Liver (tissue), 9 donors: ENCODE data around the gene MAGEF1. TPM values are rescaled to one million over a fixed set of nuclear protein-coding genes. Genes with fewer than 3 reads are reported as not detected.

Experiments used
- DNase-seq: peaks from one replicate; pipeline ENCODE4 v3.0.0-alpha.2; 2017; ENCODE audit warnings: low spot score
- H3K27ac ChIP-seq, 2 donors: one replicate each; pipeline ENCODE4 v1.7.0; 2013; ENCODE audit warnings: inconsistent platforms in 2 of 2, low read length in 2 of 2, control low read depth in 1 of 2, low read depth in 1 of 2, mild to moderate bottlenecking in 1 of 2
- H3K27me3 ChIP-seq, 4 donors: one replicate each; pipeline versions ENCODE4 v1.6.1 to v1.7.0; 2013; ENCODE audit warnings: low read length in 3 of 4, inconsistent platforms in 1 of 4, mild to moderate bottlenecking in 1 of 4, moderate library complexity in 1 of 4; ENCODE audit not compliant: control insufficient read depth in 4 of 4, insufficient read depth in 4 of 4
- H3K36me3 ChIP-seq, 4 donors: one replicate each; pipeline versions ENCODE4 v1.6.1 to v1.7.0; 2013; ENCODE audit warnings: low read length in 3 of 4, mild to moderate bottlenecking in 3 of 4, low read depth in 1 of 4, moderate library complexity in 1 of 4; ENCODE audit not compliant: control insufficient read depth in 4 of 4, insufficient read depth in 3 of 4
- H3K4me1 ChIP-seq, 4 donors: one replicate each; pipeline versions ENCODE4 v1.6.1 to v1.7.0; 2013; ENCODE audit warnings: low read length in 3 of 4, mild to moderate bottlenecking in 3 of 4, moderate library complexity in 1 of 4; ENCODE audit not compliant: control insufficient read depth in 4 of 4, insufficient read depth in 4 of 4
- H3K4me3 ChIP-seq, 3 donors: one replicate each; pipeline versions ENCODE4 v1.6.1 to v1.7.0; 2013; ENCODE audit warnings: low read length in 3 of 3, control low read depth in 1 of 3, low read depth in 1 of 3, mild to moderate bottlenecking in 1 of 3
- H3K9ac ChIP-seq, 2 donors: one replicate each; pipeline ENCODE4 v1.7.0; 2013; ENCODE audit warnings: low read length in 2 of 2, mild to moderate bottlenecking in 2 of 2, moderate library complexity in 2 of 2, control low read depth in 1 of 2, low read depth in 1 of 2
- H3K9me3 ChIP-seq, 4 donors: one replicate each; pipeline versions ENCODE4 v1.6.1 to v1.7.0; 2013; ENCODE audit warnings: low read length in 3 of 4; ENCODE audit not compliant: control insufficient read depth in 4 of 4
- ATF3 ChIP-seq: IDR thresholded peaks from 2 replicates; pipeline ENCODE4 v1.6.1; 2016; ENCODE audit warnings: antibody characterized with exemption
- CTCF ChIP-seq: fragments of 150-350 bp; IDR thresholded peaks from 2 replicates; pipeline ENCODE4 v1.5.1; 2017; ENCODE audit warnings: improper control_type of control experiment, low read depth, low read length; ENCODE audit not compliant: missing input control
- EGR1 ChIP-seq, 2 donors: IDR thresholded peaks; 2 replicates each; pipeline ENCODE4 v1.6.1; 2016 to 2018; ENCODE audit warnings: antibody characterized with exemption in 2 of 2, low read depth in 2 of 2
- FOXA1 ChIP-seq: IDR thresholded peaks from 2 replicates; pipeline ENCODE4 v1.6.1; 2016; ENCODE audit warnings: antibody characterized with exemption
- FOXA2 ChIP-seq: IDR thresholded peaks from 2 replicates; pipeline ENCODE4 v1.6.1; 2016; ENCODE audit warnings: antibody characterized with exemption
- GABPA ChIP-seq, 2 donors: IDR thresholded peaks in 1 of 2; conservative IDR thresholded peaks in 1 of 2; 2 replicates each; pipeline ENCODE4 v1.6.1; 2016; ENCODE audit warnings: antibody characterized with exemption in 2 of 2, mild to moderate bottlenecking in 1 of 2, moderate library complexity in 1 of 2
- HNF4A ChIP-seq, 2 donors: conservative IDR thresholded peaks; 2 replicates each; pipeline ENCODE4 v1.6.1; 2016; ENCODE audit warnings: antibody characterized with exemption in 2 of 2, mild to moderate bottlenecking in 2 of 2
- HNF4G ChIP-seq: IDR thresholded peaks from 2 replicates; pipeline ENCODE4 v1.6.1; 2016; ENCODE audit warnings: antibody characterized with exemption
- JUND ChIP-seq, 2 donors: IDR thresholded peaks; 2 replicates each; pipeline ENCODE4 v1.6.1; 2016; ENCODE audit warnings: antibody characterized with exemption in 2 of 2
- NR2F2 ChIP-seq: IDR thresholded peaks from 2 replicates; pipeline ENCODE4 v1.6.1; 2016; ENCODE audit warnings: antibody characterized with exemption
- RAD21 ChIP-seq, 2 donors: IDR thresholded peaks; 2 replicates each; pipeline ENCODE4 v1.6.1; 2016; ENCODE audit warnings: antibody characterized with exemption in 2 of 2, mild to moderate bottlenecking in 2 of 2
- RXRA ChIP-seq, 2 donors: IDR thresholded peaks; 2 replicates each; pipeline ENCODE4 v1.6.1; 2017 to 2018; ENCODE audit warnings: antibody characterized with exemption in 2 of 2, mild to moderate bottlenecking in 1 of 2
- SP1 ChIP-seq: IDR thresholded peaks from 2 replicates; pipeline ENCODE4 v1.6.1; 2018; ENCODE audit warnings: antibody characterized with exemption, mild to moderate bottlenecking
- YY1 ChIP-seq: IDR thresholded peaks from 2 replicates; pipeline ENCODE4 v1.6.1; 2016; ENCODE audit warnings: antibody characterized with exemption, mild to moderate bottlenecking
- WGBS: extraction: QIAGEN DNeasy Blood & Tissue Kit; methylation state at CpG from one replicate; pipeline ENCODE4 v1.1.7; 2013; 5-methylcytosine and 5-hydroxymethylcytosine counted together
- polyA plus RNA-seq, 2 donors: library from polyadenylated mRNA; stranded (reverse) in 1 of 2; unstranded in 1 of 2; fragments of 200-250 nt in 1 of 2; fragments of >200 nt in 1 of 2; fragmentation: Nextera tagmentation in 1 of 2; extraction: Ambion mirVana in 1 of 2; gene quantifications; one replicate each; pipeline versions ENCODE4 v1.2.1 to v1.2.3, GENCODE V29; 2013 to 2015
- total RNA-seq, 2 donors: library from RNA; depleted of rRNA; stranded (reverse); fragments of >200 nt; gene quantifications; one replicate each; pipeline ENCODE4 v1.2.3, GENCODE V29; 2014
- TF ChIP-seq, protein P1 (sequence below): IDR thresholded peaks from 2 replicates; pipeline ENCODE4 v1.6.1; 2016; ENCODE audit warnings: antibody characterized with exemption, mild to moderate bottlenecking
- TF ChIP-seq, protein P2 (sequence below): IDR thresholded peaks from 2 replicates; pipeline ENCODE4 v1.6.1; 2016; ENCODE audit warnings: antibody characterized with exemption
- TF ChIP-seq, protein P3 (sequence below): IDR thresholded peaks from 2 replicates; pipeline ENCODE4 v1.6.1; 2016; ENCODE audit warnings: antibody characterized with exemption
- donor health status: healthy.
- donor health status: healthy.
- donor health status: healthy.
- donor health status: healthy.
- donor health status: healthy.

Gene MAGEF1
- total and polyA plus RNA-seq, 4 donors = 12.9 to 15.5 (median 14.3) TPM

GRCh38 chr3:184746131-184747120 lies 34.6 kb upstream of the MAGEF1 start:
- no peak for TF ChIP-seq FOXA2
- TF ChIP-seq HNF4A (conservative IDR thresholded peaks at IDR 0.05) = no peak
- TF ChIP-seq, protein P1, sequence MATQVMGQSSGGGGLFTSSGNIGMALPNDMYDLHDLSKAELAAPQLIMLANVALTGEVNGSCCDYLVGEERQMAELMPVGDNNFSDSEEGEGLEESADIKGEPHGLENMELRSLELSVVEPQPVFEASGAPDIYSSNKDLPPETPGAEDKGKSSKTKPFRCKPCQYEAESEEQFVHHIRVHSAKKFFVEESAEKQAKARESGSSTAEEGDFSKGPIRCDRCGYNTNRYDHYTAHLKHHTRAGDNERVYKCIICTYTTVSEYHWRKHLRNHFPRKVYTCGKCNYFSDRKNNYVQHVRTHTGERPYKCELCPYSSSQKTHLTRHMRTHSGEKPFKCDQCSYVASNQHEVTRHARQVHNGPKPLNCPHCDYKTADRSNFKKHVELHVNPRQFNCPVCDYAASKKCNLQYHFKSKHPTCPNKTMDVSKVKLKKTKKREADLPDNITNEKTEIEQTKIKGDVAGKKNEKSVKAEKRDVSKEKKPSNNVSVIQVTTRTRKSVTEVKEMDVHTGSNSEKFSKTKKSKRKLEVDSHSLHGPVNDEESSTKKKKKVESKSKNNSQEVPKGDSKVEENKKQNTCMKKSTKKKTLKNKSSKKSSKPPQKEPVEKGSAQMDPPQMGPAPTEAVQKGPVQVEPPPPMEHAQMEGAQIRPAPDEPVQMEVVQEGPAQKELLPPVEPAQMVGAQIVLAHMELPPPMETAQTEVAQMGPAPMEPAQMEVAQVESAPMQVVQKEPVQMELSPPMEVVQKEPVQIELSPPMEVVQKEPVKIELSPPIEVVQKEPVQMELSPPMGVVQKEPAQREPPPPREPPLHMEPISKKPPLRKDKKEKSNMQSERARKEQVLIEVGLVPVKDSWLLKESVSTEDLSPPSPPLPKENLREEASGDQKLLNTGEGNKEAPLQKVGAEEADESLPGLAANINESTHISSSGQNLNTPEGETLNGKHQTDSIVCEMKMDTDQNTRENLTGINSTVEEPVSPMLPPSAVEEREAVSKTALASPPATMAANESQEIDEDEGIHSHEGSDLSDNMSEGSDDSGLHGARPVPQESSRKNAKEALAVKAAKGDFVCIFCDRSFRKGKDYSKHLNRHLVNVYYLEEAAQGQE = no peak
- TF ChIP-seq NR2F2 = no peak
- TF ChIP-seq, protein P2, sequence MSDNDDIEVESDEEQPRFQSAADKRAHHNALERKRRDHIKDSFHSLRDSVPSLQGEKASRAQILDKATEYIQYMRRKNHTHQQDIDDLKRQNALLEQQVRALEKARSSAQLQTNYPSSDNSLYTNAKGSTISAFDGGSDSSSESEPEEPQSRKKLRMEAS = no peak
- TF ChIP-seq YY1 = no peak
- TF ChIP-seq RAD21 (IDR thresholded peaks at IDR 0.05) = no peak
- no peak for TF ChIP-seq FOXA1
- TF ChIP-seq RXRA (IDR thresholded peaks at IDR 0.05) = no peak
- no peak for TF ChIP-seq GABPA (IDR thresholded peaks at IDR 0.05 in 1 of 2, conservative IDR thresholded peaks at IDR 0.05 in 1 of 2)
- TF ChIP-seq, protein P3, sequence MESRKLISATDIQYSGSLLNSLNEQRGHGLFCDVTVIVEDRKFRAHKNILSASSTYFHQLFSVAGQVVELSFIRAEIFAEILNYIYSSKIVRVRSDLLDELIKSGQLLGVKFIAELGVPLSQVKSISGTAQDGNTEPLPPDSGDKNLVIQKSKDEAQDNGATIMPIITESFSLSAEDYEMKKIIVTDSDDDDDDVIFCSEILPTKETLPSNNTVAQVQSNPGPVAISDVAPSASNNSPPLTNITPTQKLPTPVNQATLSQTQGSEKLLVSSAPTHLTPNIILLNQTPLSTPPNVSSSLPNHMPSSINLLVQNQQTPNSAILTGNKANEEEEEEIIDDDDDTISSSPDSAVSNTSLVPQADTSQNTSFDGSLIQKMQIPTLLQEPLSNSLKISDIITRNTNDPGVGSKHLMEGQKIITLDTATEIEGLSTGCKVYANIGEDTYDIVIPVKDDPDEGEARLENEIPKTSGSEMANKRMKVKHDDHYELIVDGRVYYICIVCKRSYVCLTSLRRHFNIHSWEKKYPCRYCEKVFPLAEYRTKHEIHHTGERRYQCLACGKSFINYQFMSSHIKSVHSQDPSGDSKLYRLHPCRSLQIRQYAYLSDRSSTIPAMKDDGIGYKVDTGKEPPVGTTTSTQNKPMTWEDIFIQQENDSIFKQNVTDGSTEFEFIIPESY = no peak
- no peak for DNase-seq
- Histone ChIP-seq H3K4me1 (no peaks in the 10 kb centered on the region), H3K9me3 (no peaks in the 10 kb centered on the region), H3K27ac (no peak overlapping the region), H3K4me3 (no peak overlapping the region), H3K27me3 (peaks cover 0 to 2% (median 0%) of the 10 kb centered on the region in 4 donors), H3K9ac (no peak overlapping the region), H3K36me3 (no peaks in the 10 kb centered on the region)
- 88% methylated on average over 14 of the region's 14 CpGs for WGBS

DNA sequence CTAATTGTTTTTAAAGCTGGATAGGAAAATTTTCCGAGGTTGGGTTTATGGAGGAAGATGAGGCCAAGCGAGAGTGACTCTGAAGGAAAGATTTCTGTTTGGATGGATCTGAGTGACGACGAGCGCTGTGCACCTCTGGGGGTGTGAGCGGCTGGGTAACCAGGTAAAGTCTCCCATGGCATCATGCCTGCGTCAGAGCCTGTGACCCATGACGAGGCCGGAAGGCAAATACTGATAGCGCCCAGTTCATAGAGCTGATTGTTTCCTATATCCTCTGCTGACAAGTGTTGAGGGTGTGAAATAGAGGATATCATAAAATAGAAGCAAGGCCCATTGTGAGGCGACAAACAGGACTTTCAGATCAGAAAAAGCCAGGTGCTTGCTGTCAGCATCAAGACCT lies 33.7 kb upstream of the MAGEF1 start:
- Histone ChIP-seq H3K9ac (no peak overlapping the region), H3K4me1 (no peaks in the 10 kb centered on the region), H3K27me3 (peaks cover 0 to 2% (median 0%) of the 10 kb centered on the region in 4 donors), H3K9me3 (no peaks in the 10 kb centered on the region), H3K27ac (no peak overlapping the region), H3K36me3 (no peaks in the 10 kb centered on the region), H3K4me3 (no peak overlapping the region)
- WGBS = 85% methylated on average over 11 of the region's 11 CpGs
- no peak for DNase-seq
- TF ChIP-seq JUND (IDR thresholded peaks at IDR 0.05) (no peak), EGR1 (IDR thresholded peaks at IDR 0.05; ENCODE audit: low read depth in 2 of 2) (no peak), GABPA (IDR thresholded peaks at IDR 0.05 in 1 of 2, conservative IDR thresholded peaks at IDR 0.05 in 1 of 2) (no peak), ATF3 (no peak), RAD21 (IDR thresholded peaks at IDR 0.05) (no peak), HNF4G (no peak), SP1 (no peak), FOXA2 (no peak), FOXA1 (no peak), HNF4A (conservative IDR thresholded peaks at IDR 0.05) (no peak), CTCF (no peak)
- TF ChIP-seq, protein P3 = no peak
